ACC112 (cell line): ENCODE results near the gene PLEKHG4B.
"Not testable (repeated sequence)": the region's sequence is repeated elsewhere in the genome, so short reads cannot be mapped to it uniquely, and the experiment has no call there.

Experiments used
- H2AFZ ChIP-seq: fragments of 200-600 bp; sonication (generic); one replicate; pipeline ENCODE4 v1.6.0; 2017; ENCODE audit warnings: antibody characterized with exemption, low read length; ENCODE audit not compliant: unreplicated experiment
- H3K27ac ChIP-seq: fragments of 200-600 bp; sonication (generic); 2 replicates; pipeline ENCODE4 v1.5.1; 2014; ENCODE audit warnings: low read depth, mild to moderate bottlenecking, antibody characterized with exemption, low read length, moderate library complexity
- H3K27me3 ChIP-seq: fragments of 200-600 bp; sonication (generic); 2 replicates; pipeline ENCODE4 v1.6.1; 2014; ENCODE audit warnings: mild to moderate bottlenecking, antibody characterized with exemption, low read length, moderate library complexity, mixed read lengths; ENCODE audit not compliant: insufficient read depth
- H3K36me3 ChIP-seq: fragments of 200-600 bp; sonication (generic); 2 replicates; pipeline ENCODE4 v1.6.1; 2016; ENCODE audit warnings: mild to moderate bottlenecking, antibody characterized with exemption, low read length, moderate library complexity, mixed read lengths; ENCODE audit not compliant: insufficient read depth
- H3K4me1 ChIP-seq: fragments of 200-600 bp; sonication (generic); one replicate; pipeline ENCODE4 v1.6.1; 2016; ENCODE audit warnings: low read length, mixed read lengths; ENCODE audit not compliant: insufficient read depth, unreplicated experiment, control insufficient read depth
- H3K4me3 ChIP-seq: fragments of 200-600 bp; sonication (generic); 2 replicates; pipeline ENCODE4 v1.5.1; 2014; ENCODE audit warnings: mild to moderate bottlenecking, low read depth, low read length
- H3K79me2 ChIP-seq: fragments of 200-600 bp; sonication (generic); one replicate; pipeline ENCODE4 v1.6.0; 2016; ENCODE audit warnings: low read length; ENCODE audit not compliant: control insufficient read depth, unreplicated experiment, insufficient read depth

Gene PLEKHG4B

GRCh38 chr5:218457-219291, 126.7 kb downstream of the PLEKHG4B start:
- H3K27me3 ChIP-seq = no peaks in the 10 kb centered on the region
- peak overlapping the region; percentile 84 for H3K4me3 ChIP-seq
- H2AFZ ChIP-seq = peak overlapping the region; percentile 64
- H3K27ac ChIP-seq = peak overlapping the region; percentile 38
- peaks cover 6% of the 10 kb centered on the region; the same call in 1 of the 2 replicates for H3K36me3 ChIP-seq
- H3K79me2 ChIP-seq = peaks cover 76% of the 10 kb centered on the region
- peaks cover 31% of the 10 kb centered on the region for H3K4me1 ChIP-seq

- Histone ChIP-seq H3K27ac (peak overlapping the region; percentile 38), H2AFZ (no peak overlapping the region), H3K79me2 (peaks cover 77% of the 10 kb centered on the region), H3K4me1 (peaks cover 31% of the 10 kb centered on the region), H3K27me3 (no peaks in the 10 kb centered on the region), H3K36me3 (0 out of 2 replicates have a peak, but pooled peaks cover 3% of the 10 kb centered on the region), H3K4me3 (peak overlapping the region; percentile 84)
Observed at GRCh38 chr5:219460-219863, 127.5 kb downstream of the PLEKHG4B start.

- H3K36me3 ChIP-seq = peaks cover 4% of the 10 kb centered on the region; the same call in 1 of the 2 replicates
- no peaks in the 10 kb centered on the region for H3K27me3 ChIP-seq
- peak overlapping the region; percentile 38 for H3K27ac ChIP-seq
- H3K4me1 ChIP-seq = peaks cover 29% of the 10 kb centered on the region
- peaks cover 79% of the 10 kb centered on the region for H3K79me2 ChIP-seq
- no peak overlapping the region for H2AFZ ChIP-seq
- H3K4me3 ChIP-seq = peak overlapping the region; percentile 84
Observed at GRCh38 chr5:219991-220390, 128.0 kb downstream of the PLEKHG4B start.

GRCh38 chr5:222951-223715, 131.2 kb downstream of the PLEKHG4B start:
- Histone ChIP-seq H3K27ac (peak overlapping the region; percentile 23), H3K4me3 (peak overlapping the region; percentile 1; the same call in 1 of the 2 replicates), H3K4me1 (peaks cover 23% of the 10 kb centered on the region), H3K79me2 (peaks cover 66% of the 10 kb centered on the region), H3K36me3 (peaks cover 16% of the 10 kb centered on the region)
- H3K27me3 ChIP-seq, H2AFZ ChIP-seq: not testable (repeated sequence)

GRCh38 chr5:223791-224190, 131.8 kb downstream of the PLEKHG4B start:
- Histone ChIP-seq H3K27ac (no peak overlapping the region), H3K27me3 (no peaks in the 10 kb centered on the region), H3K79me2 (peaks cover 59% of the 10 kb centered on the region), H2AFZ (no peak overlapping the region), H3K36me3 (peaks cover 21% of the 10 kb centered on the region), H3K4me3 (no peak overlapping the region), H3K4me1 (peaks cover 23% of the 10 kb centered on the region)

GRCh38 chr5:225334-225733, 133.4 kb downstream of the PLEKHG4B start:
- Histone ChIP-seq H3K27ac (no peak overlapping the region), H2AFZ (no peak overlapping the region), H3K79me2 (peaks cover 48% of the 10 kb centered on the region), H3K4me3 (no peak overlapping the region), H3K27me3 (no peaks in the 10 kb centered on the region), H3K36me3 (peaks cover 32% of the 10 kb centered on the region), H3K4me1 (peaks cover 21% of the 10 kb centered on the region)

GRCh38 chr5:227375-227774, 135.4 kb downstream of the PLEKHG4B start:
- H3K79me2 ChIP-seq = peaks cover 27% of the 10 kb centered on the region
- not testable (repeated sequence) for H3K27me3 ChIP-seq, H3K4me3 ChIP-seq, H2AFZ ChIP-seq, H3K27ac ChIP-seq, H3K4me1 ChIP-seq
- peaks cover 32% of the 10 kb centered on the region for H3K36me3 ChIP-seq

GRCh38 chr5:228886-229285, 136.9 kb downstream of the PLEKHG4B start:
- no peaks in the 10 kb centered on the region for H3K27me3 ChIP-seq
- H3K27ac ChIP-seq = no peak overlapping the region
- H3K4me3 ChIP-seq = no peak overlapping the region
- peaks cover 16% of the 10 kb centered on the region for H3K79me2 ChIP-seq
- H3K4me1 ChIP-seq = no peaks in the 10 kb centered on the region
- no peak overlapping the region for H2AFZ ChIP-seq
- H3K36me3 ChIP-seq = peaks cover 32% of the 10 kb centered on the region

GRCh38 chr5:230711-231110, 138.7 kb downstream of the PLEKHG4B start:
- H3K27me3 ChIP-seq = no peaks in the 10 kb centered on the region
- peaks cover 4% of the 10 kb centered on the region for H3K79me2 ChIP-seq
- H3K4me3 ChIP-seq = no peak overlapping the region
- no peaks in the 10 kb centered on the region for H3K4me1 ChIP-seq
- H2AFZ ChIP-seq = no peak overlapping the region
- peaks cover 29% of the 10 kb centered on the region for H3K36me3 ChIP-seq
- no peak overlapping the region for H3K27ac ChIP-seq

GRCh38 chr5:231661-232060, 139.7 kb downstream of the PLEKHG4B start:
- Histone ChIP-seq H3K27me3 (no peaks in the 10 kb centered on the region), H2AFZ (no peak overlapping the region), H3K4me3 (no peak overlapping the region), H3K79me2 (peaks cover 4% of the 10 kb centered on the region), H3K4me1 (no peaks in the 10 kb centered on the region), H3K27ac (no peak overlapping the region), H3K36me3 (peaks cover 23% of the 10 kb centered on the region)
